Measurements from ENCODE around the gene TWIST1.

The TWIST1 gene

GRCh38 chr7:19117091-19117869, at the start of gene TWIST1:
Gene TWIST1 (minus strand): TSS chr7:19117636. CDS start chr7:19117321, 315 bp downstream.
- no peak for DNase-seq (ENCODE audit: low read depth in 1 of 2, low spot score in 1 of 2)

DNA sequence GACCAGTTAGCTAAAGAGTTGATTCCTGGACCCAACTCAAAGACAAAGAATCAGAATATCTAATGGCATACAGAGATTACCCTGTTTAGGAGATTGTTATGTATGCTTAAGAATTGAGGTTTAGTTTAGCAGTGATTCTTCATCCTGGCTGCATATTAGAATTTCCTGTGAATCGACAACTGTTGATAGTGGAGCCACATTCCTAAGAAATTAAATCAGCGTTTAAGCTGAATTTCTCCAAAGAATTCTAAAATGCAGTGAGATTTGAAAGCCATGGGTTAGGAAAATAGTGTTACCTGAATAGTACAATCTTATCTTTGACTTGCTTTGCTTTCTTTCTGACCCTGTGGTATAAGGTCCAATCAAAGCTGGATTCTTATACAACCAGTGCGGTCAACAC, 44.2 kb upstream of the TWIST1 start:
- no peak for DNase-seq (ENCODE audit: low read depth in 1 of 2, low spot score in 1 of 2)

DNA sequence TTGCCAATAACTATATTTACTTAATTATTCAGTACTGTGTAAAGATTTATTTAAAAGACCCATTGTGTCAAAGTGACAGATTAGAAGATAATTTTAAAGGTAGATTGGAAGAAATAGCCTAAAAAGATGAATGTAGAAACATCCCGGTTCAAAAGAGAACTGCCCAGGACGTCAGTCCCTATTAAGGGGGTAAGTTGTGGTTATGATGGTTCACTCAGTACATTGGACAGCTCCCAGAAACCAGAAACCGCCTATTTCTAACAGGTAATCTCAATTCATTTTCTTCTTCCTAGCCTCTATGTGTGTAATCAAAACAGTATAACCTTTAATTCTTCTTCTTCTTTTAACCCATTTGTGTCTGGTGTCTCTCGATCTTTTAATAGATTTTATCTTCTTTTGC, 29.3 kb upstream of the TWIST1 start:
- no peak for DNase-seq (ENCODE audit: low read depth in 1 of 2, low spot score in 1 of 2)

- DNase-seq (ENCODE audit: low read depth in 1 of 2, low spot score in 1 of 2): no peak
Observed at GRCh38 chr7:19145434-19146115, 28.1 kb upstream of the TWIST1 start.

GRCh38 chr7:19144661-19145433, 27.4 kb upstream of the TWIST1 start, which contains the start of gene FERD3L:
Gene FERD3L (minus strand): TSS chr7:19145421. CDS start chr7:19145362, 59 bp downstream.
- no peak for DNase-seq (ENCODE audit: low read depth in 1 of 2, low spot score in 1 of 2)

DNA sequence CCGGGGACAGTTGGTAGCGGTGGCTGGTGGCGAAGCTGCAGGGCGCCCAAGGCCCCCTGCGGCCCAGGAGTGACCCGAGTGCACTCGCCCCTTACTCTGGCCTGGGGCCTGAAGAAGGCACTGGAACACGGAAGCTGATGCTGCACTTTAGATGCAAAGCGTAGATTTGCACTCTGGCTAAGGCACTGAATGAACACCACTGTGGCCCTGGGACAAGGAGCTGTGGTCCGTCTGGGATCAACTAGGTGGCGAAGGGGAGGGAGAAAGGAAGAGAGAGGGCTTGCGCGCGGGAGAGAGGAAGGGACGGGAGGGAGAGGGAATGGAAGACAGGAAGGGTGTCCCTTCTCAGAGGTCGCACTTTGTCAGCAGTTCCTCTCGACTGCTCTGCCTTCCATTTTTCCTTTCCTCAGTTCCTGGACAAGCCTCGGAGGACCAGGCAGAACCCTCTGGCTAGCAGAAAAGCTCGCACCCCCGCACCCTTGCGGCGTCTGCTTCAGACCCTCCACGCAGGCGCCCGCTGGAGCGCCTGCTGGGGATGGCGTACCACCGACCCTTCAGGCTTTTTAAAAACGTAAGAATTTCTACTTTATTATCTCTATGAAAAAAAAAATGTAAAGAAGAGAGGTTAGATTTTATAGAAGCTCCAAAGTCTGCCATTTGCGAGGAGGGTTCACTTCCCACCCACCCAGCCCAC, 26.6 kb upstream of the TWIST1 start:
- DNase-seq (ENCODE audit: low read depth in 1 of 2, low spot score in 1 of 2): no peak

- no peak for DNase-seq (ENCODE audit: low read depth in 1 of 2, low spot score in 1 of 2)
Observed at GRCh38 chr7:19139706-19140327, 22.4 kb upstream of the TWIST1 start.

DNA sequence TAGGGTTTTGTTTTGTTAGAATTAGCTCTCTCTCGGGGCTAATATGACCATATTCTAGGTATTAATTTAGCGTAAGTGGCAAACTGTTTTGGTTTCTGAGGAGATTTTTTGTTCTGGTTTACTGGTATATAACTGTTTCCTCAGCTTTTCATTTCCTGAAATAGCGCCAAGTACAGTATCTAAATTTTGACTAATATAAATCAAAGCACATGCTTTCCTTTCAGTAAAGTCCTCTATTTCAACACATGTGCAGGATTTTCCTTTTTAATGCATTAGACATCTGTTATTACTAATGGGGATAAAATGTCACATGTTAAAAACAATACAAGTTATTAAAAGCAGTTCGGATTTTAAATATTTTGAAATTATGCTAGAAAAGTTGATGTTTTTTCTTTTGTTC, 16.4 kb upstream of the TWIST1 start:
- no peak for DNase-seq (ENCODE audit: low read depth in 1 of 2, low spot score in 1 of 2)

DNA sequence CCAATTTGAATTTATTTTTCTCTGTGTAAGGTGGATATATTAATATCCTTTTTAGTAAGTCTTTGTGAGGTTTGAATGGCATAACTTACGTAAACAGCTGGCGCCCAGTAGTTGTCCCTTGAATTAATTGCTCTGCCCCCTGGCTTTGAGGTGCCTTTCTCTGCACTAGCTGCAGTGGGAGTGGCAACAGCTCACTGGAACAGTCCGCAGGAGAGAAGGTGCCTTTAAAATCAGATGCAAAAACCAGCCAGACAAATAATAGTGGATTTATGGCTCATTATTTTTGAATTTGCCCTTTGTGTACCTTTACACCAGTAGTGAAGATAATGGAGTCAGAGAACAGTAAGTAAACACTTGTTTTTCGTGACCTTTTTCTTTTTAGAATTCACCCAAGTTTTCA, 16.0 kb upstream of the TWIST1 start:
- no peak for DNase-seq (ENCODE audit: low read depth in 1 of 2, low spot score in 1 of 2)

DNA sequence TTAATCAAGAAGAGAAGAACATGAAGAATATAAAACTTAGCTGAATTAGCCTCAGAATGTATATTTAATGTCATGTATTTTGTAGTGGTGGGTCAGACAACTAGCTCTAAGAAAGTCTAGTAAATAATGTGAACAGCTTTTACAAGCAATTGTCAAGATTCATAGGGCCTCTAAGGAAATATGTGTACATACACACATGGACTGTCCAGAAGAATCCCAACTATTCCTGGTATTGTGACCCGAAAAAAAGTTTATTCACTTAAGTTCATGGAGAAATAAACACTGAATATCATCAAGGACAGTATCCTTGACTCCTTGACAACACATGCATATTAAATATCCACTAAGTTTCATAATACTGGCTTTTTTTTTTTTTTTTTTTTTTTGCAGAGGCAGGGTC, 11.4 kb upstream of the TWIST1 start:
- no peak for DNase-seq (ENCODE audit: low read depth in 1 of 2, low spot score in 1 of 2)

DNA sequence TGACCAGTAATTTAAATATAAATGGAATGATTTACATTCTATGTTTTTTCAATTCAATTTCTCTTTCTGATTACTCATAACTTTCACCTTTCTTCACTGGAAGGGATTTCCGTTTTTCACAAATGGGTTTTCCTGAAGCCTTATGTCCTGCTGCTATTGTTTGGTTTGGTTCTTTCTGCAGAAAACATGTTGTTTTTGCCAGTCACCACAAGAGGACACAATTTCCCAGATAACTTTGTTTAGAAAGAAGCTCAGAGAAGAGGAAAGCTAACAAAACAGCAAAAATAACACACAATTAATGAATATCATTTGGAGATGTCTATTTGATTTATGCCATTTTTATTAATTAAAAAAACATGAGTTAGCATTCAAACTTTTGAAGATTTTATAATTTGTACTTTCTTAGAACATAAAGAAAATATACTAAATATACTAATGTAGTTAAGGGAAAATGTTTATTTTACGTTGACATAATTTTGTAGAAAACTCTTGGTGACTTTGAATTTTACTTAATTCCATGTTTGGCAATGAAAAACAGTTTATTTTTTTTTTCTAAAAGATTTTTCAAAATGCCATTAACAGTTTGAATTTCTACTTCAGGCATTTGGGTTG, 4.6 kb upstream of the TWIST1 start:
- no peak for DNase-seq (ENCODE audit: low read depth in 1 of 2, low spot score in 1 of 2)

- no peak for DNase-seq (ENCODE audit: low read depth in 1 of 2, low spot score in 1 of 2)
Observed at GRCh38 chr7:19119870-19120486, 2.5 kb upstream of the TWIST1 start.

DNA sequence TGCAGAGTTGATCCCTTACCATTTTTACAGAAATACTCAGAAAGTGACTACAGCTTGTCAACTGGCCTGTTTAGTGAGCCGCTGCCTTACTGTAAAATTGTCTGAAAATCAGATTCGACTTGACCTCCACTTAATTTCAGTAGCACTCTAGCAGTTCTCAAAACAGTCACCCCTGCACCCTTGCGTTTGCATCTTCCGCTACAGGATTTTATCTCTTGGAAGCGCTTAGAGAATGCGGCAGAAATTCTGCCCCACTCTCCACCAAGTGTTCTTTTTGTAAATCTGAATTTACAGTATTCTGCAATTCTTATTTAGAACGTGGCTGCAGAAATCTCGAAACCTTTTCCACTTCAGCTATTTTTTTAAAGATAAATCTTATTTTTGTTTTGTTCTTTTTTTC, 1.9 kb upstream of the TWIST1 start:
- no peak for DNase-seq (ENCODE audit: low read depth in 1 of 2, low spot score in 1 of 2)

DNA sequence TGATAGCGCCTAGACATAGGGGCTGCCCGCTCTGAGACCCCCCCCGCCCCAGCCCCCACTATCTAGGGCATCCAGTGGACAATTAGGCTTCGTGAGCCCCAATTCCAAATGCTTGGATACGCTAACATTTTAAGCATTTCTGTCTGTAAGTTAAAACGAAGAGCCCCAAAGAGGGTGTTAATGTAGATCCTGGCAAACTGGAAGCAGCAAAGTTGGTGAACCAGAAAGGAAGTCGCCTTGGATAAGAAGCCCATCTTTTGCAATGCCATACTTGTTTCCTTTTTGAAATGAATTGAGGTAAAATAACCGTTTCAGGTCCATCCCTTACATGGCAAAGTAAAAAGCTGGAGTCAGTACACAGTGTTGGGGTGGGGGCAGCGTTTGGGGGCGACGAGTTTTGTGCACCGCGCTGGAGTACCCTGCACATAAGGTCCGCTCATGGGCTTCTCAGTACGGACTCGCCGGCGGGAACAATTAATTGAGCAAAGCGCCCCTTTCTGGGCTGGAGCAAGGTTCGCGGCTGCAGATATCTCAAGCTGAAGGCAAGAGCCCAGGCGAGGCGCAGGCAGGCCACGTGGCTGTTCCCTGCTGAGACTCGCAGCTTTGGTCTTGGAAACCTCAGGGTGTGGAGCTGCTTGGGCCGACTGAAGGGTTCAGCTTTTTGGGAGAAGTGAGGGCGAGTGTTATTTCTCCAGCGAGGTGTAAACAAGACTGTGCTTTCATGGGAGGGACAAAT, 1.4 kb upstream of the TWIST1 start:
- no peak for DNase-seq (ENCODE audit: low read depth in 1 of 2, low spot score in 1 of 2)

- DNase-seq (ENCODE audit: low read depth in 1 of 2, low spot score in 1 of 2): no peak
Observed at GRCh38 chr7:19117870-19118608, 603 bp upstream of the TWIST1 start.

DNA sequence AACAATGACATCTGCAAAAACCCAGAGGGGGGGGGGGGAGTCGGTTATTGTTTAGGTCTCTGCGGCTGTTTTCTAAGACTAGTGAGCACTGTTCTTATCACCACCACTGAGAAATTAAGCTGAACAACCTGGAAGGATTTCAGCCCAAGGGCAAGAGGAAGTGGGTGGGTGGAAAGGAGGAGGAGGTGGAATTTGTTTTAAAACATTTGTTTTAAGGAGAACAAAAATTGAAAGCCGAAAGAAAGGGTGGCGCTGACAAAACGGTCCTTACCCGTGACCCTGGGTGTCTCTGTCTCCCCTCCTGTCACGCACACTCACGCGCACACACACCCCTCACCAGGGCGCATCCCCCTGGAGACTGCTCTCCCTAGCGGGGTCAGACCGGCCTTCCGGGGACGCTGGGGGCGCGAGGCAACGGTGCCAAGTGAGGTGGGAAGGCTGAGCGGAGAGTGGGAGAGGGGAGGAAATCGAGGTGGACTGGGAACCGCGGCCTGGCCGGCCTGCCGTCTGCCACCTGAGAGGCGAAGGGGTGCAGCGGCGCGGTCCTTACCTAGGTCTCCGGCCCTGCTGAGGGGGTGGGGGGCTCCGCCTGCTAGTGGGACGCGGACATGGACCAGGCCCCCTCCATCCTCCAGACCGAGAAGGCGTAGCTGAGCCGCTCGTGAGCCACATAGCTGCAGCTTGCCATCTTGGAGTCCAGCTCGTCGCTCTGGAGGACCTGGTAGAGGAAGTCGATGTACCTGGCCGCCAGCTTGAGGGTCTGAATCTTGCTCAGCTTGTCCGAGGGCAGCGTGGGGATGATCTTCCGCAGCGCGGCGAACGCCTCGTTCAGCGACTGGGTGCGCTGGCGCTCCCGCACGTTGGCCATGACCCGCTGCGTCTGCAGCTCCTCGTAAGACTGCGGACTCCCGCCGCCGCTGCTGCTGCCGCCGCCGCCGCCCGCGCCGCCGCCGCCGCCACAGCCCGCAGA, 1.0 kb downstream of the TWIST1 start:
- DNase-seq (ENCODE audit: low read depth in 1 of 2, low spot score in 1 of 2): no peak

GRCh38 chr7:19114551-19114855, 2.9 kb downstream of the TWIST1 start:
- no peak for DNase-seq (ENCODE audit: low read depth in 1 of 2, low spot score in 1 of 2)

Measured in stimulated activated CD4-positive, alpha-beta T cell treated with anti-CD3 and anti-CD28 coated beads, Interleukin-15, amount 100 ng/mL, for 1 hour (primary cell).